GM19397 (cell line): Measurements from ENCODE around the gene TM2D3.

Experiments used
- ATAC-seq: cut with Tn5 transposase; IDR thresholded peaks from one replicate; pipeline ENCODE4 v1.9.1; 2021; ENCODE audit warnings: mild to moderate bottlenecking, moderate library complexity; ENCODE audit not compliant: unreplicated experiment

Gene TM2D3

GRCh38 chr15:101652098-101652785, at the start of gene TM2D3:
Gene TM2D3, minus strand, starts transcription at chr15:101652381. Its CDS starts 20 bp downstream, at chr15:101652361.
- peak; percentile 90 for ATAC-seq

GRCh38 chr15:101698314-101698713, 46.1 kb upstream of the TM2D3 start:
- no peak for ATAC-seq

GRCh38 chr15:101697488-101697887, 45.3 kb upstream of the TM2D3 start:
- no peak for ATAC-seq

GRCh38 chr15:101696829-101697228, 44.6 kb upstream of the TM2D3 start:
- ATAC-seq = no peak

GRCh38 chr15:101694261-101694660, 42.1 kb upstream of the TM2D3 start:
- no peak for ATAC-seq

- ATAC-seq = no peak
These were observed 40.8 kb upstream of the TM2D3 start for GRCh38 chr15:101692801-101693598.

- ATAC-seq = no peak
These were observed 37.7 kb upstream of the TM2D3 start for GRCh38 chr15:101689901-101690300.

GRCh38 chr15:101686718-101687117, 34.5 kb upstream of the TM2D3 start:
- no peak for ATAC-seq

- no peak for ATAC-seq
These were observed 32.7 kb upstream of the TM2D3 start for GRCh38 chr15:101684877-101685276.

- ATAC-seq = no peak
These were observed 32.2 kb upstream of the TM2D3 start for GRCh38 chr15:101684384-101684783.

GRCh38 chr15:101679806-101680205, 27.6 kb upstream of the TM2D3 start:
- ATAC-seq = no peak

- ATAC-seq = no peak
These were observed 24.7 kb upstream of the TM2D3 start for GRCh38 chr15:101676921-101677329.

GRCh38 chr15:101675796-101676582, 23.8 kb upstream of the TM2D3 start:
- ATAC-seq = no peak

- ATAC-seq = no peak
These were observed 22.8 kb upstream of the TM2D3 start for GRCh38 chr15:101675015-101675414.

- ATAC-seq = no peak
These were observed 20.1 kb upstream of the TM2D3 start for GRCh38 chr15:101672298-101672697.

- no peak for ATAC-seq
These were observed 17.6 kb upstream of the TM2D3 start for GRCh38 chr15:101669744-101670143.

- ATAC-seq = no peak
These were observed 15.7 kb upstream of the TM2D3 start for GRCh38 chr15:101667881-101668280.

GRCh38 chr15:101664303-101664913, 12.2 kb upstream of the TM2D3 start:
- ATAC-seq = no peak

- ATAC-seq = no peak
These were observed 10.0 kb upstream of the TM2D3 start for GRCh38 chr15:101662203-101662602.

GRCh38 chr15:101660005-101660404, 7.8 kb upstream of the TM2D3 start:
- no peak for ATAC-seq
